HG02642 (cell line): Measurements from ENCODE around the gene EMC7.
"Not testable (repeated sequence)": the region's sequence is repeated elsewhere in the genome, so short reads cannot be mapped to it uniquely, and the experiment has no call there.

Source experiments
- ATAC-seq: cut with Tn5 transposase; IDR thresholded peaks from one replicate; pipeline ENCODE4 v1.9.1; 2021; ENCODE audit warnings: mild to moderate bottlenecking; ENCODE audit not compliant: unreplicated experiment, poor library complexity

The EMC7 gene

GRCh38 chr15:34101366-34102174 lies at the start of gene EMC7, which contains the start of gene PGBD4:
EMC7 (minus strand) TSS chr15:34101862; CDS start chr15:34101839, 23 bp downstream.
PGBD4 (plus strand) TSS chr15:34102083; CDS start chr15:34102532, 449 bp downstream.
- peak; percentile 98 for ATAC-seq

GRCh38 chr15:34147371-34148140 lies 45.9 kb upstream of the EMC7 start:
- no peak for ATAC-seq

GRCh38 chr15:34133511-34133910 lies 31.8 kb upstream of the EMC7 start:
- ATAC-seq = no peak

GRCh38 chr15:34132881-34133280 lies 31.2 kb upstream of the EMC7 start:
- no peak for ATAC-seq

- ATAC-seq = no peak
Observed at GRCh38 chr15:34128898-34129297, 27.2 kb upstream of the EMC7 start.

- ATAC-seq = no peak
Observed at GRCh38 chr15:34126522-34126921, 24.9 kb upstream of the EMC7 start.

GRCh38 chr15:34125945-34126344 lies 24.3 kb upstream of the EMC7 start:
- no peak for ATAC-seq

GRCh38 chr15:34124651-34125050 lies 23.0 kb upstream of the EMC7 start:
- ATAC-seq = no peak

GRCh38 chr15:34122771-34123183 lies 21.1 kb upstream of the EMC7 start:
- ATAC-seq = no peak

GRCh38 chr15:34121786-34122185 lies 20.1 kb upstream of the EMC7 start:
- not testable (repeated sequence) for ATAC-seq

- not testable (repeated sequence) for ATAC-seq
Observed at GRCh38 chr15:34120420-34120819, 18.8 kb upstream of the EMC7 start.

GRCh38 chr15:34119291-34119690 lies 17.6 kb upstream of the EMC7 start:
- no peak for ATAC-seq

GRCh38 chr15:34116620-34117019 lies 15.0 kb upstream of the EMC7 start:
- ATAC-seq = no peak

GRCh38 chr15:34114739-34115138 lies 13.1 kb upstream of the EMC7 start:
- no peak for ATAC-seq

GRCh38 chr15:34114215-34114614 lies 12.6 kb upstream of the EMC7 start:
- no peak for ATAC-seq

- ATAC-seq = no peak
Observed at GRCh38 chr15:34111488-34111887, 9.8 kb upstream of the EMC7 start.

GRCh38 chr15:34109797-34110663 lies 8.4 kb upstream of the EMC7 start:
- ATAC-seq = no peak

GRCh38 chr15:34107315-34107714 lies 5.7 kb upstream of the EMC7 start:
- no peak for ATAC-seq

GRCh38 chr15:34106423-34106822 lies 4.8 kb upstream of the EMC7 start:
- no peak for ATAC-seq

- no peak for ATAC-seq
Observed at GRCh38 chr15:34102175-34102925, 688 bp upstream of the EMC7 start.
